ENCODE results near the gene HLA-DQB2.
"Not testable (repeated sequence)": the region's sequence is repeated elsewhere in the genome, so short reads cannot be mapped to it uniquely, and the experiment has no call there.

The HLA-DQB2 gene

GRCh38 chr6:32796848-32797776 lies 33.8 kb upstream of the HLA-DQB2 start:
- ChIA-PET POLR2A (ENCODE audit: low non-redundant PET) (no interaction called here), CTCF (interaction anchor here (0.6 to 1.0 kb wide), 6 partner anchors 11 to 1023 kb away, joined by 3 to 5 read pairs (median 4); no protein-coding TSS in a partner anchor)
- H3K27ac ChIP-seq: no peak overlapping the region
- TF ChIP-seq CTCF (conservative IDR thresholded peaks at IDR 0.05; ENCODE audit: low read depth): peak; percentile 82
- peak; percentile 59 for DNase-seq (ENCODE audit: low spot score)

GRCh38 chr6:32794510-32794909 lies 31.2 kb upstream of the HLA-DQB2 start:
- CTCF ChIA-PET: no interaction called here
- no peak for DNase-seq (ENCODE audit: low spot score)
- no peak overlapping the region for H3K27ac ChIP-seq
- no peak for TF ChIP-seq CTCF (conservative IDR thresholded peaks at IDR 0.05; ENCODE audit: low read depth)
- POLR2A ChIA-PET (ENCODE audit: low non-redundant PET): no interaction called here

GRCh38 chr6:32792901-32793435 lies 29.6 kb upstream of the HLA-DQB2 start:
- ChIA-PET POLR2A (ENCODE audit: low non-redundant PET) (no interaction called here), CTCF (interaction anchor here (1.2 kb wide), 1 partner anchor 379 kb away, joined by 7 read pairs; no protein-coding TSS in a partner anchor)
- no peak for DNase-seq (ENCODE audit: low spot score)
- TF ChIP-seq CTCF (conservative IDR thresholded peaks at IDR 0.05; ENCODE audit: low read depth): no peak
- no peak overlapping the region for H3K27ac ChIP-seq

- TF ChIP-seq CTCF (conservative IDR thresholded peaks at IDR 0.05; ENCODE audit: low read depth): no peak
- POLR2A ChIA-PET (ENCODE audit: low non-redundant PET): no interaction called here
These were observed 27.0 kb upstream of the HLA-DQB2 start for GRCh38 chr6:32790306-32790705.

GRCh38 chr6:32785781-32786533 lies 22.6 kb upstream of the HLA-DQB2 start:
- peak; percentile 53 for DNase-seq (ENCODE audit: low spot score)
- CTCF ChIA-PET: interaction anchor here (0.6 to 1.3 kb wide), 8 partner anchors 79 to 549 kb away, joined by 3 to 10 read pairs (median 4); no protein-coding TSS in a partner anchor
- POLR2A ChIA-PET (ENCODE audit: low non-redundant PET): no interaction called here
- no peak overlapping the region for H3K27ac ChIP-seq
- peak; percentile 51 for TF ChIP-seq CTCF (conservative IDR thresholded peaks at IDR 0.05; ENCODE audit: low read depth)

More at GRCh38 chr6:32790306-32790705, 27.0 kb upstream of the HLA-DQB2 start:
- H3K27ac ChIP-seq: no peak overlapping the region
- peak; percentile 62 for DNase-seq (ENCODE audit: low spot score)
- CTCF ChIA-PET: interaction anchor here (0.6 kb wide), 1 partner anchor 78 kb away, joined by 3 read pairs; no protein-coding TSS in a partner anchor

GRCh38 chr6:32782923-32783322 lies 19.6 kb upstream of the HLA-DQB2 start:
- DNase-seq (ENCODE audit: low spot score); CTCF ChIA-PET; POLR2A ChIA-PET (ENCODE audit: low non-redundant PET); H3K27ac ChIP-seq: not testable (repeated sequence)

Measured in RWPE1 (cell line).